ENCODE results near the gene ERFE.

- TF ChIP-seq, protein P1, sequence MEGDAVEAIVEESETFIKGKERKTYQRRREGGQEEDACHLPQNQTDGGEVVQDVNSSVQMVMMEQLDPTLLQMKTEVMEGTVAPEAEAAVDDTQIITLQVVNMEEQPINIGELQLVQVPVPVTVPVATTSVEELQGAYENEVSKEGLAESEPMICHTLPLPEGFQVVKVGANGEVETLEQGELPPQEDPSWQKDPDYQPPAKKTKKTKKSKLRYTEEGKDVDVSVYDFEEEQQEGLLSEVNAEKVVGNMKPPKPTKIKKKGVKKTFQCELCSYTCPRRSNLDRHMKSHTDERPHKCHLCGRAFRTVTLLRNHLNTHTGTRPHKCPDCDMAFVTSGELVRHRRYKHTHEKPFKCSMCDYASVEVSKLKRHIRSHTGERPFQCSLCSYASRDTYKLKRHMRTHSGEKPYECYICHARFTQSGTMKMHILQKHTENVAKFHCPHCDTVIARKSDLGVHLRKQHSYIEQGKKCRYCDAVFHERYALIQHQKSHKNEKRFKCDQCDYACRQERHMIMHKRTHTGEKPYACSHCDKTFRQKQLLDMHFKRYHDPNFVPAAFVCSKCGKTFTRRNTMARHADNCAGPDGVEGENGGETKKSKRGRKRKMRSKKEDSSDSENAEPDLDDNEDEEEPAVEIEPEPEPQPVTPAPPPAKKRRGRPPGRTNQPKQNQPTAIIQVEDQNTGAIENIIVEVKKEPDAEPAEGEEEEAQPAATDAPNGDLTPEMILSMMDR (conservative IDR thresholded peaks at IDR 0.05 in 1 of 2, IDR thresholded peaks at IDR 0.05 in 1 of 2; ENCODE audit: extremely low read depth in 1 of 2, insufficient read depth in 1 of 2, low read depth in 1 of 2, low read length in 2 of 2), result no peak
- no peak for TF ChIP-seq EZH2 (IDR thresholded peaks at IDR 0.05; ENCODE audit: borderline replicate concordance, low read length)
These were observed 1.2 kb upstream of the ERFE start for GRCh38 chr2:238157506-238158017.
